HL-60 (cell line): ENCODE measurements around the gene PPP2R5D.

Experiments
- DNase-seq, 2 experiments: peaks; one replicate each; pipeline ENCODE4 v3.0.0-alpha.2; 2010 to 2020; ENCODE audit warnings: low read depth in 1 of 2, low spot score in 1 of 2
- H3K27ac ChIP-seq: fragments of 250-450 bp; sonication (Bioruptor Pico); replicated peaks from 2 replicates; pipeline ENCODE4 v1.5.1; 2020; ENCODE audit warnings: mild to moderate bottlenecking, moderate library complexity
- H3K27me3 ChIP-seq: fragments of 250-450 bp; sonication (Bioruptor Pico); 2 replicates; pipeline ENCODE4 v1.5.1; 2021; ENCODE audit warnings: mild to moderate bottlenecking, moderate library complexity; ENCODE audit not compliant: insufficient read depth, poor library complexity, severe bottlenecking
- H3K4me3 ChIP-seq: replicated peaks from 2 replicates; pipeline ENCODE4 v1.5.1; 2011; ENCODE audit warnings: mild to moderate bottlenecking, control low read depth, low read length; ENCODE audit not compliant: insufficient read depth
- GABPA ChIP-seq: IDR thresholded peaks from 2 replicates; pipeline ENCODE4 v1.6.1; 2012; ENCODE audit warnings: low read depth
- POLR2AphosphoS5 ChIP-seq: IDR thresholded peaks from 2 replicates; pipeline ENCODE4 v1.6.1; 2012; ENCODE audit warnings: low read depth
- SPI1 ChIP-seq: IDR thresholded peaks from 2 replicates; pipeline ENCODE4 v1.6.1; 2012; ENCODE audit warnings: low read depth, mild to moderate bottlenecking, borderline replicate concordance
- long read RNA-seq: library from polyadenylated mRNA; unstranded; transcript quantifications from one replicate; pipeline ENCODE4 v2.0.0, GENCODE V29; 2020
- TF ChIP-seq, protein P1 (sequence below): IDR thresholded peaks from one replicate; pipeline ENCODE4 v1.5.1; 2011; ENCODE audit warnings: low read length, control low read depth, inconsistent platforms; ENCODE audit not compliant: insufficient read depth
- TF ChIP-seq, protein P2 (sequence below): IDR thresholded peaks from 2 replicates; pipeline ENCODE4 v1.6.1; 2012; ENCODE audit warnings: low read depth; ENCODE audit not compliant: insufficient replicate concordance

PPP2R5D gene
- long read RNA-seq, transcript PPP2R5D-208 (16 exons, 3,044 nt) = major isoform, 37 of 70 reads
- long read RNA-seq, partial matches to known transcripts = 25 of 70 reads
- long read RNA-seq, other reads (novel, unspliced or antisense) = 5 of 70 reads

DNA sequence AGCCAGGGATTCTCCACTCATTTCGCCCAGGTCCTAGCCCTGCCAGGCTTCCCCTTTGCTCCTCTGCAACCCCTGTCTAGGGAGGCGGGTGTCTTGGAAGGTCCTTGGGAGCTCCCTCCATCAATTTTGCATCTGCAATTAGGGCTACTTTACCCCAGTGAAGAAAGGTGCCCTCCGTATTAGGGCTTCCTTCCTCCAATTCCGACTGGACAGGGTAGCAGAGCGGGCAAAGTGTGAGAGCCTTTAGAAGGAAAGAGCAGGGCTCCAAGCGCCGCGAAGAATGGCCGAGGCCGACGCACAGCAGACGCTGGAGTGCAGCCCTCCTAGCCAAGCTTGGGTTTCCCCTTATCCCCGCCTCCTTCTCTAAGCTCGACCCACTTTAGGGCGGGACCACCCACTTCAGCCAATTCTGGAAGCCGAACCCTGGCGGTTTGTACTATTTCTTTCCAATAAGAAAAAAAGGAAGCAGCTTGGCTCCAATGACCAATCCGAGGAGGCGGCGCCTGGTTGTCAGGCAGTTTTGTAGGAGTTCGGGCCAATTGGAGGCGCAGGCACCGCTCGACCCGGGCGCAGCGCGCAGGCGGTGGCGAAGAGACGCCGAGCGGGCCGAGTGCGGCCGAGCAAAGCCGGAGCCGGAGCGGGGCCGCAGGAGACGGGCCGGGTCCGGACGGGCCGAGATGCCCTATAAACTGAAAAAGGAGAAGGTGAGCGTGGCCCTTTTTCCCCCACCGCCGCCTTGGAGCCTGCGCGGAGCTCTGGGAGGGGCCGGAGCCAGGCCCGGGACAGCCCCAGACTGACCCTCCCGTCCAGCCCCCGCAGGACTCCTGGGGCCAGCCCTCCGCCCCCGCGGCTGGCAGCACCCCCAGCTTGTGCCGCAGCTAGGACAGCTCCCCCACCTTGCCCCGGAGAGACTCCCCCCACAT is at the start of gene PPP2R5D:
TSS of gene PPP2R5D (plus strand) at position 570 of the 923 bp plus-strand sequence. CDS start at position 678, 108 bp downstream.
- Histone ChIP-seq H3K4me3 (peak within 1 kb of the TSS; percentile 92), H3K27ac (peak within 1 kb of the TSS; percentile 68), H3K27me3 (no peaks in the 10 kb centered on the region)
- peak; percentile 68; the same call in 1 of the 2 replicates for TF ChIP-seq POLR2AphosphoS5
- no peak for TF ChIP-seq GABPA
- TF ChIP-seq, protein P1, sequence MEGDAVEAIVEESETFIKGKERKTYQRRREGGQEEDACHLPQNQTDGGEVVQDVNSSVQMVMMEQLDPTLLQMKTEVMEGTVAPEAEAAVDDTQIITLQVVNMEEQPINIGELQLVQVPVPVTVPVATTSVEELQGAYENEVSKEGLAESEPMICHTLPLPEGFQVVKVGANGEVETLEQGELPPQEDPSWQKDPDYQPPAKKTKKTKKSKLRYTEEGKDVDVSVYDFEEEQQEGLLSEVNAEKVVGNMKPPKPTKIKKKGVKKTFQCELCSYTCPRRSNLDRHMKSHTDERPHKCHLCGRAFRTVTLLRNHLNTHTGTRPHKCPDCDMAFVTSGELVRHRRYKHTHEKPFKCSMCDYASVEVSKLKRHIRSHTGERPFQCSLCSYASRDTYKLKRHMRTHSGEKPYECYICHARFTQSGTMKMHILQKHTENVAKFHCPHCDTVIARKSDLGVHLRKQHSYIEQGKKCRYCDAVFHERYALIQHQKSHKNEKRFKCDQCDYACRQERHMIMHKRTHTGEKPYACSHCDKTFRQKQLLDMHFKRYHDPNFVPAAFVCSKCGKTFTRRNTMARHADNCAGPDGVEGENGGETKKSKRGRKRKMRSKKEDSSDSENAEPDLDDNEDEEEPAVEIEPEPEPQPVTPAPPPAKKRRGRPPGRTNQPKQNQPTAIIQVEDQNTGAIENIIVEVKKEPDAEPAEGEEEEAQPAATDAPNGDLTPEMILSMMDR = no peak
- no peak for TF ChIP-seq SPI1
- peak; percentile 92 to 99 for DNase-seq

DNA sequence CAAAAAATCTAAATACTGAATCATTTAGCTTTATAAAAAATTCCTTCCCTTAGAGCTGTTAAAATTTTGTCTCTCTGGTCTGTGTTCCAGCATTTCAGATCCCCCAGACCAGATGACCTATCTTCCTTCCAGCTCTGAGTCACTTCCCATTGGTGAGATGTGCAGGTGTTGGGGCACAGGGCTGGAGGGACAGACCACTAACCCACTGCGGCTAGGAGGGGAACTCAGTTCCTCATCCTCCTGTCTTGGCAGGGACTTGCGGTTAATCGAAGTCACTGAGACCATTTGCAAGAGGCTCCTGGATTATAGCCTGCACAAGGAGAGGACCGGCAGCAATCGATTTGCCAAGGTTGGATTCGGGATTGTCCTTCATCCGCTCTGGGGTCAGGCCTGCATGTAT is 49.0 kb upstream of the PPP2R5D start:
- peak; percentile 82 to 91 for DNase-seq
- Histone ChIP-seq H3K4me3 (no peak overlapping the region), H3K27ac (no peak overlapping the region), H3K27me3 (no peaks in the 10 kb centered on the region)
- TF ChIP-seq, protein P1 = no peak
- TF ChIP-seq POLR2AphosphoS5 = peak; percentile 64
- no peak for TF ChIP-seq GABPA
- TF ChIP-seq, protein P2, sequence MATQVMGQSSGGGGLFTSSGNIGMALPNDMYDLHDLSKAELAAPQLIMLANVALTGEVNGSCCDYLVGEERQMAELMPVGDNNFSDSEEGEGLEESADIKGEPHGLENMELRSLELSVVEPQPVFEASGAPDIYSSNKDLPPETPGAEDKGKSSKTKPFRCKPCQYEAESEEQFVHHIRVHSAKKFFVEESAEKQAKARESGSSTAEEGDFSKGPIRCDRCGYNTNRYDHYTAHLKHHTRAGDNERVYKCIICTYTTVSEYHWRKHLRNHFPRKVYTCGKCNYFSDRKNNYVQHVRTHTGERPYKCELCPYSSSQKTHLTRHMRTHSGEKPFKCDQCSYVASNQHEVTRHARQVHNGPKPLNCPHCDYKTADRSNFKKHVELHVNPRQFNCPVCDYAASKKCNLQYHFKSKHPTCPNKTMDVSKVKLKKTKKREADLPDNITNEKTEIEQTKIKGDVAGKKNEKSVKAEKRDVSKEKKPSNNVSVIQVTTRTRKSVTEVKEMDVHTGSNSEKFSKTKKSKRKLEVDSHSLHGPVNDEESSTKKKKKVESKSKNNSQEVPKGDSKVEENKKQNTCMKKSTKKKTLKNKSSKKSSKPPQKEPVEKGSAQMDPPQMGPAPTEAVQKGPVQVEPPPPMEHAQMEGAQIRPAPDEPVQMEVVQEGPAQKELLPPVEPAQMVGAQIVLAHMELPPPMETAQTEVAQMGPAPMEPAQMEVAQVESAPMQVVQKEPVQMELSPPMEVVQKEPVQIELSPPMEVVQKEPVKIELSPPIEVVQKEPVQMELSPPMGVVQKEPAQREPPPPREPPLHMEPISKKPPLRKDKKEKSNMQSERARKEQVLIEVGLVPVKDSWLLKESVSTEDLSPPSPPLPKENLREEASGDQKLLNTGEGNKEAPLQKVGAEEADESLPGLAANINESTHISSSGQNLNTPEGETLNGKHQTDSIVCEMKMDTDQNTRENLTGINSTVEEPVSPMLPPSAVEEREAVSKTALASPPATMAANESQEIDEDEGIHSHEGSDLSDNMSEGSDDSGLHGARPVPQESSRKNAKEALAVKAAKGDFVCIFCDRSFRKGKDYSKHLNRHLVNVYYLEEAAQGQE = no peak
- peak; percentile 90 for TF ChIP-seq SPI1

DNA sequence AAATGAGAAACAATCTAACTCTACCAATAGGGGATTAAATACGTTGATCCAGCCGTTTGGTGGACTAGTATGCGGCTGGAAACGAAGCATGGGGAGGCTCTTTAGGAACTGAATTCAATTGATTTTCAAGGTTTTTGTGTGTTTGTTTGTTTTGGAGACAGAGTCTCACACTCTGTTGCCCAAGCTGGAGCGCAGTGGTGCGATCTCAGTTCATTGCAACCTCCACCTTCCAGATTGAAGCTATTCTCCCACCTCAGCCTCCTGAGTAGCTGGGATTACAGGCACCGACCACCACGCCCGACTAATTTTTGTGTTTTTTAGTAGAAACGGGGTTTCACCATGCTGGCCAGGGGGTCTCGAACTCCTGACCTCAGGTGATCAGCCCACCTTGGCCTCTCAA is 48.0 kb upstream of the PPP2R5D start:
- Histone ChIP-seq H3K27ac (0 out of 2 replicates have a peak overlapping the region, but pooled peaks have one; percentile 14), H3K27me3 (no peaks in the 10 kb centered on the region), H3K4me3 (no peak overlapping the region)
- no peak for TF ChIP-seq GABPA
- TF ChIP-seq, protein P2 = no peak
- TF ChIP-seq, protein P1 = no peak
- TF ChIP-seq POLR2AphosphoS5 = no peak
- DNase-seq = no peak
